GM12874 (cell line): ENCODE measurements around the gene ACP2.

ENCODE experiments used
- TF ChIP-seq, protein P1 (sequence below): IDR thresholded peaks from 2 replicates; pipeline ENCODE4 v1.5.1; 2011; ENCODE audit warnings: low read depth, mild to moderate bottlenecking, control low read depth, low read length, moderate library complexity; ENCODE audit not compliant: insufficient read depth

The ACP2 gene

DNA sequence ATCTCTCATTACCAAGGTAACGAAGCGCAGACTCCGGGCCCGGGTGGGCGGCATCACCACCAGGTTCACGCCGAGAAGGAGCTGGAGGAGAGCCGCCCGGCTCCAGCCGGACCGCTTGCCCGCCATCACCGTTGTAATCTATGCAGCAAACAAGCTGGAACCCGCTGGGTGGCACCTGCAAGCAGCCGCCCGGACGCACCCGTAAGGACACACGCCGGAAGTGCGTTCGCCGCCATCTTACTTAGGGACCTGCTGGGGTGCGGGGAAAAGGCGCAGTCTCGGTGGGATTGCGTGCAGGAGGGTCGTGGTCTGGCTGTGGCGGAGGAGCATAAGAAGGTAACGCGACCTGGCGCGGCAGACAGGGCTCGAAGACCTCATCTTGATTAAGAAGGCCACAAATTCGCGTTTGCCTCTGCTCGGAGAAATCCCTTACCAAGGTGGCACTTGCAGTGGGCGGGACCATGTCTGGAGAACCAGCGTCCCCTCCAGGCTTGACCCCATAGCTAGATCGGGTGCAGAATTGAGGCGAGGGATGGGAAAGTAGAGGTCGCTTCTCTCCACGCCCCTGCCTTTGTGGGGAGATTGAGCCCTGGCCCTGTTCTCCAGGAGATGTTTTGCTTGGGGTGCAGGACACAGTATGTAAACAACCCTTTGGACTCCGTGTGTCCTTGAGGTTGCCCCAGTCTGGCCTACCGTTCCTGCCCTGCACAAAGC lies at the start of gene ACP2:
Gene ACP2 (minus strand): TSS at position 151 of the 714 bp plus-strand sequence. CDS start 25 bp downstream, at position 126.
- TF ChIP-seq, protein P1, sequence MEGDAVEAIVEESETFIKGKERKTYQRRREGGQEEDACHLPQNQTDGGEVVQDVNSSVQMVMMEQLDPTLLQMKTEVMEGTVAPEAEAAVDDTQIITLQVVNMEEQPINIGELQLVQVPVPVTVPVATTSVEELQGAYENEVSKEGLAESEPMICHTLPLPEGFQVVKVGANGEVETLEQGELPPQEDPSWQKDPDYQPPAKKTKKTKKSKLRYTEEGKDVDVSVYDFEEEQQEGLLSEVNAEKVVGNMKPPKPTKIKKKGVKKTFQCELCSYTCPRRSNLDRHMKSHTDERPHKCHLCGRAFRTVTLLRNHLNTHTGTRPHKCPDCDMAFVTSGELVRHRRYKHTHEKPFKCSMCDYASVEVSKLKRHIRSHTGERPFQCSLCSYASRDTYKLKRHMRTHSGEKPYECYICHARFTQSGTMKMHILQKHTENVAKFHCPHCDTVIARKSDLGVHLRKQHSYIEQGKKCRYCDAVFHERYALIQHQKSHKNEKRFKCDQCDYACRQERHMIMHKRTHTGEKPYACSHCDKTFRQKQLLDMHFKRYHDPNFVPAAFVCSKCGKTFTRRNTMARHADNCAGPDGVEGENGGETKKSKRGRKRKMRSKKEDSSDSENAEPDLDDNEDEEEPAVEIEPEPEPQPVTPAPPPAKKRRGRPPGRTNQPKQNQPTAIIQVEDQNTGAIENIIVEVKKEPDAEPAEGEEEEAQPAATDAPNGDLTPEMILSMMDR: peak; percentile 55

- TF ChIP-seq, protein P1: no peak
These were observed 47.4 kb upstream of the ACP2 start for GRCh38 chr11:47296045-47296444.

DNA sequence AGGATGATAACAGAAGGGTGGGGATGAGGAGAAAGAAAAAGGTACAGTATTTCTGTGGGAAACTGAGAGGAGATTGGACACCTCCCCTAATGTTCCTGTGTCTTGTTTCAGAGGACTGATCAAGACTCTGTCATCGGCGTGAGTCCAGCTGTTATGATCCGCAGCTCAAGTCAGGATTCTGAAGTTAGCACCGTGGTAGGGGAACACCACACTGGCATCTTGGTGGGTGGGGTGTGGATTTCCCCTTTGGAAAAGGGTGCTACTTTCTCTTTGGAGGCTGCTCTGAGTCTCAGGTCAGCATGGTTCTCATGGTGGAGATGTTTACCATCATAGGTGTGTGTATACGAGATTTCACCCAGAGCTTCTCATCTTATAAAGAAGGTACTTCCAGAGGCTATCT lies 46.8 kb upstream of the ACP2 start:
- TF ChIP-seq, protein P1: no peak

- TF ChIP-seq, protein P1: no peak
These were observed 41.2 kb upstream of the ACP2 start for GRCh38 chr11:47289856-47290255.

DNA sequence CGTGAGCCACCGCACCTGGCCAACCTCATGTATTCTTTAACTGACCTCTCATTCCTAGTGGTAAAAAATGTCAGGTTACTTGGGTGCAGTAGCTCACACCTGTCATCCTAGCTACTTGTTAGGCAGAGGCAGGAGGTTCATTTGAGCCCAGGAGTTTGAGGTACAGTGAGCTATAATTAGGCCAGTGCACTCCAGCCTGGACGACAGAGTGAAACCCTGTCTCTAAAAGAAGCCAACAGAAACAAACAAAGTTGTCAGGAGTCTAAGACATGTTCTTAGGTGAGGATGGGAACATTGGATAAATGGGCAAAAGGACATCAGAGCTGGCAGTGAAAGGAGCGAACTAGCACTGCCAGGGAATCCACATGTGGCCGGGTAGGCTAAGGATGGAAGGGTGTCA lies 39.5 kb upstream of the ACP2 start:
- TF ChIP-seq, protein P1: no peak

GRCh38 chr11:47285969-47286770 lies 37.6 kb upstream of the ACP2 start:
- TF ChIP-seq, protein P1: no peak

- TF ChIP-seq, protein P1: no peak
These were observed 35.5 kb upstream of the ACP2 start for GRCh38 chr11:47284151-47284550.
